HG02678 (cell line): ENCODE measurements around the gene DMRTC2.

Experiments
- ATAC-seq: cut with Tn5 transposase; IDR thresholded peaks from one replicate; pipeline ENCODE4 v1.9.1; 2021; ENCODE audit warnings: mild to moderate bottlenecking, moderate library complexity; ENCODE audit not compliant: unreplicated experiment

The DMRTC2 gene

DNA sequence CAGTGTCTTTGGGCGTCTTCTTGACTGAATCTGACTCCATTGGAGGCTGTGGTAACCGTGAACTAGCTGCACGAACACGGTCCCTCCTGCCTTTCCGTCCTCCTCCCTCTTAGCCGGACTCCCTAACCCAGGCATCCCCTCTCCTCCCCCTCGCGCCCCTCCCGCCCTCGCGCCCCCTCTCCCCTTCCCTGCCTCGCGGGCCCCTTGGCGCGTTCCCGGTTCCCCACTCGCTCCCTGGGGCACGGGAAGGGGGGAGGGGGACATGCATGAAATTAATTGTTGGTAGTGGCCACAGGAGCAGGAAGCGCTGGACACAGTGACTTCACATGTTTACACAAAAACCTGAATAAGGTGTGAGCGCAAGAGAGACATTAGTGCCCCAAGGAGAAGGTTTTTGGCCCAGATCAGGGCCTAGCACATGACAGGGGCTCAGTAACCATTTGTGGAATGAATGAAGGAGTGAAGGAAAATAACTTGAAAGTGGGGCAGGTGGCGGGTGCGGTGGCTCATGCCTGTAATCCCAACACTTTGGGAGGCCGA is 279 bp downstream of the DMRTC2 start:
- no peak for ATAC-seq

DNA sequence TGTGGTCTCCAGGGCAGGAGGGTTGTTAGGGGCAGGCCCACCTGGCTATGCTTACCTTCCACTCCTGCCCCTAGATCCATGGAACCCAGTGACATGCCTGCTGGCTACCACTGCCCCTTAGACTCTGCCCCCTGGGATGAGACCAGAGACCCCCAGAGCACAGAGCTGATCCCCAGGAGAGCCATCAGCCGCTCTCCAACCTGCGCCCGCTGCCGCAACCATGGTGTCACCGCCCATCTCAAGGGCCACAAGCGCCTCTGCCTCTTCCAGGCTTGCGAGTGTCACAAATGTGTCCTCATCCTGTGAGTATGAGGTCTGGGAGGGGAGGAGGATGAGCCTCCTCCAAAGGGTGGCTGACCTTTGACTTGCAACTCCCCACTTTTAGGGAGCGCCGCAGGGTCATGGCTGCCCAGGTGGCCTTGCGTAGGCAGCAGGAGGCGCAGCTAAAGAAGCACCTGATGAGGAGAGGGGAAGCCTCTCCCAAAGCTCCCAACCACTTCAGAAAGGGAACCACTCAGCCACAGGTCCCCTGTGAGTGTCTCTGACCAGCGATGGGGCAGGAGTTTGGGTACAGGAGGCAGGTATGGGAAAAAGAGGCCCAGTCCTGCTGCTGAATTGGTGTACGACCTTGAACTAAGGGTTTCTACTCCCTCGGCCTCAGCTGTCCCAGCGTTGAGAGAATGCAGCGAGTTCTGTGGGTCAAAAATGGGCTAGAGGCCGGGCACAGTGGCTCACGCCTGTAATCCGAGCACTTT is 2.7 kb downstream of the DMRTC2 start:
- no peak for ATAC-seq

DNA sequence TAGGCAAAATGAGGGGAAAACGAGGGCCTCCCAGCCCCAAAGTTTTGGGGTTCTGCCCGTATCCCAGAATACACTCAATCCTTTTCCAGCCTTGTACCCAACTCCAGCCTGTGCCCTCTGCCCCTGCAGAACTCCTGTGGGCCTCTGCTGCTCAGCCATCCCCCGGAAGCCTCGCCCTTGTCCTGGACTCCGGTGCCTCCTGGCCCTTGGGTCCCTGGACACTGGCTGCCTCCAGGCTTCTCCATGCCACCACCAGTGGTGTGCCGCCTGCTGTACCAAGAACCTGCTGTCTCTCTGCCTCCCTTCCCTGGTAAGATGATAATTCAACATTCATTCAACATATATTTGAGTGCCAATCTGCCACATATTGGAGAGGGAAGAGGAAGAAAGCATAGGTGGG is 3.8 kb downstream of the DMRTC2 start:
- no peak for ATAC-seq

DNA sequence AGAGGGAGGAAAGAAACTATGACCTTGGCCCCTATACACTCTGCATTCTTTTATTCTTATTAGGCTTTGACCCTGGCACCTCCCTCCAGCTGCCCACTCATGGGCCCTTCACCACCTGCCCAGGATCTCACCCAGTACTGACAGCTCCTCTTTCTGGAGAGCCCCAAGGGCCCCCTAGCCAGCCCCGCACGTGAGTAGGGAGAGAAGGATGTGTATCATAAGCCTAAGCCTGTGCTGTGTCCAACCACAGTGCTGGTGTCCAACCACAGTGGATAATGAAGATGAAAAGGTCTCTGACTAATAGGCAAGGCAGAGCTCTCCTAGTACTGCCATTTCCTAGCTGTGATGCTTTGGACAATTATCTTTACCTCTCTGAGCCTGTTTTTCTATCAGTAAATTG is 4.2 kb downstream of the DMRTC2 start:
- no peak for ATAC-seq

DNA sequence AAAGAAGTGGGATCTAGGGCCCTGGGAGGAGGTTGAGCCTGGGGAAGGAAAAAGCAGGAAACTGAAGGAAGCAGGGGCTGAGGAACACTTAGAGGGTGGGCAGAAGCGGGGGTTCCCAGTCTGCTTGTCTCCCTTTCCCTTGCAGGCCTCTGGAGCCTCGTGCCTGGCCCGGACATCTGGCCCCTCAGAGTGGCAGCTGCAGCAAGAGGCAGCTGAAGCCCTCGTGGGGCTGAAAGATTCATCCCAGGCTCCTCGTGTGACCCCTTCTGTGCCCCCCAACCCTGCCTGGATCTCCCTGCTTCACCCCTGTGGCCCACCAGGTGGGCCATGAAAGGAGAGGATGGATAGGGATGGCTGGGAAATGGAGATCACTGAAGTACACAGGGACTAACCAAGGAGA is 5.5 kb downstream of the DMRTC2 start:
- ATAC-seq: no peak

DNA sequence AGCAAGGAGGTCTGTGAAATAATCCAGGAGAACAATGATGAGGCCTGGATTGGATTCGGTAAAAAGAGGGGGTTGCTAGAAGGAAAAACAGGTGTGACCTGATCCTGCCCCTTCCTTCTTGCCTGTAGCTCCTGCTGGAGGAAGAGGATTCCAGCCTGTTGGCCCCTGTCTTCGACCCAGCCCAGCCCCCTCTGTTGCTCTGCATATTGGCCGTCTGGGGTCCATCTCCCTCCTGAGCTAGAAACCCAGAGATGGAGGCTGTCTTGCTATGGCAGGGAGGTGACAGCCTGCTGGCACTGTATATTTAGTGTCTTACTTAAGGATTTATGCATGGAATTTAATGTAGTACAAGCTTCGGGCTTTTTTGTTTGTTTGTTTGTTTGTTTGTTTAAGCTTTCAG is 6.6 kb downstream of the DMRTC2 start:
- no peak for ATAC-seq

DNA sequence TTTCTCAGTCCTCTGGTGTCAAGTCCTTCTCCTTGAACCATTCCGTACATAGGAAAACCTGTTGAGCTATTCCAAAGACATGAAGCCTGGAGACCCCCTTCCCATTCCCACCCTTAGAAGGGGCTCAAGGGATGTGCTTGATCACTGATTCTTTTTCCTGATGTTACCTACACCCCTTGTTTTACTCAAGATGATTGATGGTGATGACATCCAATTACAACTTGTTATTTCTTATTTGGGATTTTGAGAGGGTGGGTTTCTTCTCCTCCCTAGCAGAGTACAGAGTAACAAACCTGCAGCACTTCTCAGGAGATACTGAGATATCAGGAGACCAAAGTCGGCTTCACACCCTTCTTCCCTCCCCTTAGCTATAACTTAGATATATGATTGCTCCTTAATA is 8.5 kb downstream of the DMRTC2 start:
- ATAC-seq: no peak

DNA sequence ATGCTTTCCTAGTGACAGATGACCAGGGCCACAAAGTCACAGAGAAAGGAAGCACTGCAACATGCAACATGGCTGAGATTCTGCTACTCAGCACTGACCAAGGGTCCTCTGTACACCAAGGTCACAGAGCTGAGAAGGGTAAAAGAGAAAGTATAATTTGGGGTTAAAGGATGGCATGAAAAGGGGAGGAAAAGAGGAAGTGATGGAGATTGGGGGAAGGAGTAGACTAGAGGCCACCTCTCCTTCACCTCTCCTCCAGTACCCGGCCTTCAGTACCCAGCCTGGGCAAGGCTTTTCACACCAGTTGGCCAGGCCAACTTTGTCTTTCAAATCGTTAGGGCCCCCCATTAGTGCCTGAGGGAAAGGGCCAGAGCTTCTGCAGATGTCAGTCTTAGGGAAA is 8.9 kb downstream of the DMRTC2 start:
- ATAC-seq: no peak

DNA sequence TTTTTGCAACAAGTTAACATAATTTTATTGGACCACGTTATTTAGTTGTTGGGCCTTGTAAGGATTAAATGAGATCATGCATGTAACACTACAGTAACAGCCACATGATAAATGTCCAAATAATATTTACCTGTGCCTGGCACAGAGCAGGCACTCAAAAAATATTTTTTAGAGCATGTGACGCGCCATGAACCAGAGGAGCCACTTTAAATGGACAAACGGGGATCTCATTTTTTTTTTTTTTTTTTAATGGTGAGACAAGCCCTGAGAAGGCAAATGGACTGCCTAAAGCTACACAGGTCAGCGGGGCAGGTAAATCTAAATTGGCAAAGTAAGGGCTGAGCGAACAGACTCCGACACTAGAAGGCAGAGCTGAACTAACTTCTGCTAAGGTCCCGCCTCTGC is 14.4 kb downstream of the DMRTC2 start:
- ATAC-seq: no peak

DNA sequence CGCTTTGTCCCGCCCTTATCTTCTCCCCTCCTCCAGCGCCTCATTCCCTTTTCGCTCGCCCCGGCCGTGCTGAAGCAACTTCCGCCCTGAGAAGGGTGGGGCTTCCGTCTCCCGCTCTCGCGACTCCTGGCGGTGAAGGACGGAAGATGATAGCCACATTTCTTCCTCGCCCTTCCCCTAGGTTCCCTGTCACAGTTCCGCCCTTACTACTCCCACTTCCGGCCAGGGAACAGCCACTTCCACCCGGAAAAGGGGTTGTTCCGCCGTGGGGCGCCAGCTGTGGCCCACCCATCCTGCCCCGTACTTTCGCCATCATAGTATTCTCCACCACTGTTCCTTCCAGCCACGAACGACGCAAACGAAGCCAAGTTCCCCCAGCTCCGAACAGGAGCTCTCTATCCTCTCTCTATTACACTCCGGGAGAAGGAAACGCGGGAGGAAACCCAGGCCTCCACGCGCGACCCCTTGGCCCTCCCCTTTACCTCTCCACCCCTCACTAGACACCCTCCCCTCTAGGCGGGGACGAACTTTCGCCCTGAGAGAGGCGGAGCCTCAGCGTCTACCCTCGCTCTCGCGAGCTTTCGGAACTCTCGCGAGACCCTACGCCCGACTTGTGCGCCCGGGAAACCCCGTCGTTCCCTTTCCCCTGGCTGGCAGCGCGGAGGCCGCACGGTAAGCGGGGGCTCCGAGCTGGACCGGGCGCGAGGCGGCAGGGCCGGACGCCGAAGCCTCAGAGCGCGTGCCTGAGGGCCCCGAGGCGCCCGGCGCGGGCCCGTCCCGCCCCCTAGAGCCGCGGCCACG is 15.0 kb downstream of the DMRTC2 start, which contains the start of gene RPS19:
Gene RPS19 (plus strand): TSS at position 638 of the 801 bp plus-strand sequence. CDS start 520 bp downstream, outside the sequence.
- peak; percentile 77 for ATAC-seq

DNA sequence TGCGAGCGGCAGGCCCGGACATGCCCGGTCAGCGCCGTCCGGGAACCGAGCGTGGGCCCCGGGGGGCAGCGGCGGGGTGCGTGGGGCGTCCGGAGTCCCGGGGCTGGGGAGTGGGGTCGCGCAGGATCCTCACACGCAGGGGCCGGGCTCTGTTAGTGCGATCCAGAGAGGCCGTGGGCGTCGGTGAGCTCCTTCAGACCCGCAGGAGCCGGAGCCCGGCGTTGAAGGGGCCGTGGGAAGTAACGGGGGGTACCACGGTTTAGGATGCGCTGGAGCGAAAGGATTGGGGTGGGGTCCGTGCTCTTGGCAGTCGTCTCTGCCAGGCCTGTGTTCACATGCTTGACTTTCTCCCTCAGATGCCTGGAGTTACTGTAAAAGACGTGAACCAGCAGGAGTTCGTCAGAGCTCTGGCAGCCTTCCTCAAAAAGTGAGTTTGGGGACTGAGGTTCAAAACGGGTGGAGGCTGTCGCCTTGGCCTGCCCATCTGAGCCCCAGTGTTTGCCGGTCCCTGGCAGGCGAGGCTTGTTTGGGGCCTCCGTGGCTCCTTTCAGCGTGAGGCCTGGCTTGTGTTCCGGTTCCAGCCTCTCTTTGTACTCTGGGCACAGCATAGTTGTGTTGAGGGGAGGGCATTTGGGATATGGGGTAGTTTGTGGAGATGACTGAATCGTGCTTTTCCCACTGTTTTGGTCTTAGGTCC is 15.7 kb downstream of the DMRTC2 start:
- no peak for ATAC-seq

DNA sequence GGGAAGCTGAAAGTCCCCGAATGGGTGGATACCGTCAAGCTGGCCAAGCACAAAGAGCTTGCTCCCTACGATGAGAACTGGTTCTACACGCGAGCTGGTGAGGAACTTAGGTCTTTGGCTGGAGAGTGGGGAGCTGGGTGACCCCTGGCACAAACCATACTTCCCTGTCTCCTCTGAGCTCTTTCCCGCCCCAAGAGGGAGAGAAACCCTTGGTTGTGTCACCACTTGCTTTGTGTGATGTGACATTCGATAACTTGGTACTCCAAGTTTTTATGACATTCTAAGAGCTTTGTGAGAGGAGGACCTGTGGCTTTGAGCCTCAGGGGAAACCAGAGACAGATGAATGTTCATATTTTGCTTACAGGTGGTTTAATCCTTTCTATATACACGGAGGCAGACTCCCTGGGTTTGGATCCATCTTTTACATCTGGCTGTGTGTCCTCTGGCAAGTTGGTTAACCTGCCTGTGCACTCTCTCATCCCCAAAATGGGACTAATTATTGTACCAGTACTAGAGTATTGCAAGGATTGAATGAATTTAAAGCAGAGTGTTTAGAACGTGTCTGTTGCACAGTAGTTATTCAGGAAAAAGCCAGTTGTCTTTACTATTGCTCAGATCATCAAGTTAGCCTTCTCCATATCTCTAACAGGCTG is 16.4 kb downstream of the DMRTC2 start:
- ATAC-seq: no peak

DNA sequence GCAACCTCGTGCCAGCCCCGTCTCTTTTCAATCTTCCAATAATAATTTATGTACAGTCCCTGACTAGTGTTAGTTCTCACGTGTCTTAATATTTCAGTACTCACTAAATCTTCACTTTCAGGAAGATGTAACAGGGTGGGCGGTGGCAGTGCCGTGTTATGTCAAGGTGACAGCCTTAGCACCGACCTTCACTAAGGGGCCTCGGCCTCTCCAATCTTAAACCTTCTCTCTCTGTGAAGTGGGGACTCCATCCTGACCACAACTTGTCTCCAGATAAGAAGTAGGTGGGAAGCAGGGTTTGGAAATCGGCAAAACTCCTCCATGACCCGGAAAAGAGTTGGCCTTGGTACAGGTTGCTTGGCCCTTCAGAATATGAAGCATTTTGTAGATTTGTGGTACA is 17.0 kb downstream of the DMRTC2 start:
- no peak for ATAC-seq

DNA sequence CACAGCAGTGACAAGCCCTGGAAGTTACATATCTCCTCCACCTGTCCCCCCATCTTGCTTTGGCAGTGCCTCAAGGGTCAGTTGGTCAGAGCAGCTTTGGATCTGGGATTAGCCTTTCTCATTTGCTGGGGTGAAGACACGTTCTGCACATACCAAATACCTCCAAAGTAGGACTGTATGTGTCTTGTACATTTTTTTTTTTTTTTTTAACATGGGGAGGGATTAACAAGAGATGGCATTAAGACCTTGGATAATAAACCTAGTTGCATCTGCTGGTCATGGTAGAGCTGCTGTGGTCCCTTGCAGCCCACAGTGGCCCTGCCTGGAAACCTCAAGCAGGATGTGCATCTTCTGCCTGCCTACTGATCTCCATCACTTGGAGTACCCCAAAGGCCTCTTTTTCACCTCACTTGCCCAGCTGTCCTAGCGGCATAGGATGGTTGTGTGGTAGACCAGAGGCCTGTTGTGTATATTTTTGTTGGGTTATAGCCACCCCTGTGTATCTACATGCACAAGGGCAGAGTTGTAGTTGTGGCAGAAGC is 17.7 kb downstream of the DMRTC2 start:
- no peak for ATAC-seq

DNA sequence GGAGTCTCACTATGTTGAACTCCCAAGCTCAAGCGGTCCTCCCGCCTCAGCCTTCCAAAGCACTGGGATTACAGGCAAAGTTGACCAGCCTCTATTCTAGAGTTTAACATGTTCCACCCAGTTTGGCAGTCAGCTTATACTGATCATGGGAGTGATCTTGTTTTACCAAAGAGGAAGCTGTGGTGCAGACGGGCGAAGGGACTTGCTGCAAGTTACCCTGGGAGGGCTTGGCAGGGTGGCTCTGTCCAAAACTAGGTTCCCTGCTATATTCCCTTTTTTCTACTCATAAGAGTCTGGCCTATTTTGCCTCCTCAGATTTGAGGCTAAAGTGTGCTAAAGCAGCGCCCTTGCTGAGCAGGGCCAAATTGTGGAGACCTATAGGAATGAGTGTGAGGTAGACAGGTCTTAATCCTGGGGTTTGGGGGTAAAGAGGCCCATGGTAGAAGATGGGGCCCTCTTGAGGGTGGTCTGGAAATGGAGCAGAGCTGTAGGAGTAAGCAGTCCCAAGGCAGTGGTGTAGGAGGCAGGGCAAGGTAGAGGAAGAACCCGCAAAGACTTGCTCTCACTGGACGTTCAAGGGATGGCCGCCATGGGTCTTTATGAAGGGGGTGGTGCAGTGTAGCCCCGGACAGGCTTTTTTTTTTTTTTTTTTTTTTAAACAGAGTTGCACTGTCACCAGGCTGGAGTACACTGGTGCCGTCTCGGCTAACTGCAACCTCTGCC is 18.5 kb downstream of the DMRTC2 start:
- ATAC-seq: no peak

DNA sequence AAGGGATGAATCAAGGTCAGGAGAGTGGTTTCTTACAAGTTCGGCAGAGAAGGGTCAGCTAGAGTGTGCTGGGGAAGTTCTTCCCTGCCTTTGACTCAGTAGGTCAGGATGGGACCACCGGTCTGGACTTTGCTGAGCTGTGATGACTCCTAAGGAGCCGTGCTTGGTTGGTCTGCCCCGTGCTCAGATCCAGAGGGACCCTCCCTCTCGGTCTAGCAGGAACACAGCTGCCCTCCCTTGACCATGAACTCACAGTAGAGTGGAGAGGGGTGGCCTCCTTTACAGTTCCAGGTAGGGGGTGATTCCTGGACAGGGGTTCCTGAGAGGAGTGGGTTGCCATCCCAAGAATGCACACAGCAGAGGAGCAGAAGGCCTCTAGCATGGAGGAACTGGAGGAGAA is 19.5 kb downstream of the DMRTC2 start:
- no peak for ATAC-seq

DNA sequence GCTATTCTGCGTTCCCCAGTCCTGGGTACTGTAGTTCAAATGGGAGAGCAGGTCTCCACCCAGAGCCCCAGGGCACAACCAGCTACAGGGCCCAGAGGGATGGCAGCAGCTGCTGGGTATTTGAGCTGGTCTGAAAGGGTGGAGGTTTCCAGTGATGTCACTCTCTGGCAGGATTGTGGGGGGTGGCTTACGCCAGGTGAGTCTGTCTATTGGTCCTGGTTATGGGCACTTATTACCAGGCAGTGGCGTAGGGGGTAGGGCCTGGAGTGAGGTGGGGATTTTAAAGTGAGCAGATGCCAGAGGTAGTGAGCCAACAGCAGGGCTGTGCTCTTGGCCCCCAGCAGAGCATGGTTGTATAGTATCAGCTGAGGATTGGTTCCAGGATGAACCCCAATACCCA is 21.4 kb downstream of the DMRTC2 start:
- no peak for ATAC-seq

DNA sequence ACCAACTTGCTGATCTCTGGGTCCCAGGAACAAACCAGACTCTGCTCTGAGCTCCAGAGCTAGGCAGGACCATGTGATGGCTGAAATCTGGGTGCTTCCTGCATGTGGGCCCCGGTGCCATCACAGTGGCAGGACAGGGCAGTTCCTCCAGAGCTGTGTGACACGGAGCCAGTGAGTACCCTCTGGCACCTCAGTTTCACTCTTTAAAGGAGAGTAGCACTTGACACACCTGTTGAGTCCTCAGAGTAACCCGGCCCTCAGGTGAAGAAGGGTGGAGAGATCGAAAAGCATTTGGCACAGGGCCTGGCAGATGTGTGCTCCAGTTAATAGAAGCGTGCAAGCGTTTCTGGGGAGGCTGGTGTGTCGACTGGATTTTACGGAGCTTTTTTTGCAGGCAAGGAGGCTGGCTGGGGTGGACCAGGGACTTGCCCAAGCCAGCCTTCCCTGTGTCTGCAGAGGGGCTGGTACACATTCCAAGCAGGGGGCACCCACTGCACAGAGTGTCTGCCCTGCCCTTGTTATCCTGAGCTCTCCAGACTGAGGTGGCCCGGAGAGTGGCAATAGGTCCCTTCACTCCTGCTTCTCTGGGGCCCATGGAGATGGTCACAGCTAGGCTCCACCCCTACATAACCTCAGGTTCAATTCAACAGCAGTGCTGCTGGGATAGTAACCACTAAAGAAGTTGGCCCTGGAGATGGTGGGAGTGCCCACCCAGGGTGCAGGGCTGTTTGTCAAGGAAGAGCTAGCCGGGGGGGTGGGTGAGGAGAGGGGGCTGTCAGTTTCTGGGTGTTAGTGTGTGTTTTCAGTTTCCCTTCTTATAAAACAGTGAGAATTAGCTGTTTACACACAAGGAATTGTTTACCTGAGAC is 23.5 kb downstream of the DMRTC2 start:
- ATAC-seq: no peak

DNA sequence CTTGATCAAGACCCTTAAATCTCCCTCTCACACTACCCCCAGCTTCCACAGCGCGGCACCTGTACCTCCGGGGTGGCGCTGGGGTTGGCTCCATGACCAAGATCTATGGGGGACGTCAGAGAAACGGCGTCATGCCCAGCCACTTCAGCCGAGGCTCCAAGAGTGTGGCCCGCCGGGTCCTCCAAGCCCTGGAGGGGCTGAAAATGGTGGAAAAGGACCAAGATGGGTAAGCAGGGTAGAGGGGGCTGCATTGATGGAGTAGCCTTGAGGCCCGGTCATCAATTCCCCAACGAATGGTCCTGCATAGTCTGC is 24.1 kb downstream of the DMRTC2 start:
- no peak for ATAC-seq
